Endodermal cell (in vitro differentiated cells): ENCODE data around the gene TSPAN18. TPM values are rescaled to one million over a fixed set of nuclear protein-coding genes. Genes with fewer than 3 reads are reported as not detected.
A peak's percentile ranks its signal among the peaks of the same experiment; 100 is the strongest.

Experiments
- DNase-seq: peaks from one replicate; pipeline ENCODE4 v3.0.0-alpha.2; 2017
- H3K27ac ChIP-seq: 2 replicates; pipeline ENCODE4 v1.5.1; 2013; ENCODE audit warnings: mild to moderate bottlenecking, low read depth, low read length, moderate library complexity
- H3K27me3 ChIP-seq: 2 replicates; pipeline ENCODE4 v1.6.1; 2013; ENCODE audit warnings: mild to moderate bottlenecking, low read length, moderate library complexity; ENCODE audit not compliant: insufficient read depth, control insufficient read depth, poor library complexity, severe bottlenecking
- H3K36me3 ChIP-seq: 2 replicates; pipeline ENCODE4 v1.7.0; 2013; ENCODE audit warnings: mild to moderate bottlenecking, low read length, moderate library complexity; ENCODE audit not compliant: control insufficient read depth, insufficient read depth
- H3K4me1 ChIP-seq: one replicate; pipeline ENCODE4 v1.7.0; 2013; ENCODE audit warnings: low read length; ENCODE audit not compliant: control insufficient read depth, insufficient read depth
- H3K4me3 ChIP-seq: 2 replicates; pipeline ENCODE4 v1.5.1; 2013; ENCODE audit warnings: mild to moderate bottlenecking, low read length, moderate library complexity
- H3K9ac ChIP-seq: 2 replicates; pipeline ENCODE4 v1.6.1; 2013; ENCODE audit warnings: mild to moderate bottlenecking, low read length, moderate library complexity; ENCODE audit not compliant: poor library complexity, severe bottlenecking; ENCODE audit errors: extremely low read depth
- H3K9me3 ChIP-seq: 2 replicates; pipeline ENCODE4 v1.6.1; 2013; ENCODE audit warnings: mild to moderate bottlenecking, low read length, moderate library complexity; ENCODE audit not compliant: control insufficient read depth
- H3K27ac Mint-ChIP-seq: 2 replicates; pipeline ENCODE4 v1.8.0; 2020; ENCODE audit warnings: mixed read lengths
- H3K27me3 Mint-ChIP-seq: 2 replicates; pipeline ENCODE4 v1.8.0; 2021; ENCODE audit warnings: mild to moderate bottlenecking, mixed read lengths; ENCODE audit not compliant: insufficient read depth
- H3K36me3 Mint-ChIP-seq: 2 replicates; pipeline ENCODE4 v1.8.0; 2020; ENCODE audit warnings: low read depth, mixed read lengths
- H3K4me1 Mint-ChIP-seq: 2 replicates; pipeline ENCODE4 v1.8.0; 2020; ENCODE audit warnings: mixed read lengths
- H3K4me3 Mint-ChIP-seq: 2 replicates; pipeline ENCODE4 v1.8.0; 2020; ENCODE audit warnings: mild to moderate bottlenecking, moderate library complexity, mixed read lengths
- H3K9me3 Mint-ChIP-seq: 2 replicates; pipeline ENCODE4 v1.8.0; 2020; ENCODE audit warnings: mild to moderate bottlenecking, mixed read lengths
- CTCF ChIP-seq: fragments of 200-600 bp; sonication (generic); conservative IDR thresholded peaks from 2 replicates; pipeline ENCODE4 v1.5.0; 2021; ENCODE audit warnings: antibody characterized with exemption, mild to moderate bottlenecking
- WGBS, 2 experiments: methylation state at CpG; one replicate each; pipeline versions ENCODE4 v1.1.5 to v1.1.7; 2013; ENCODE audit warnings: missing lambda C conversion rate in 2 of 2, mixed read lengths in 1 of 2; ENCODE audit not compliant: insufficient coverage in 1 of 2, insufficient read length in 1 of 2; 5-methylcytosine and 5-hydroxymethylcytosine counted together
- total RNA-seq, 2 donors: library from RNA; stranded (reverse); fragmentation: NEBNext Ultra II Directional in 1 of 2; extraction: Animal tissue kit (Norgen Biotek cat#: 25700) in 1 of 2; gene quantifications; 2 replicates in 1 of 2; 3 replicates in 1 of 2; pipeline ENCODE4 v1.2.1, GENCODE V29; 2021

Gene TSPAN18
- total RNA-seq, 2 donors from 2014 or later, result 28.0 to 28.7 TPM

- H3K4me1 ChIP-seq, result peaks cover 8% of the 10 kb centered on the region
- H3K27me3 ChIP-seq, result no peaks in the 10 kb centered on the region
- WGBS, 2 experiments, result 64 to 87% methylated on average over 5 to 10 of the region's 10 CpGs
- Mint-ChIP-seq H3K27me3 (no peaks in the 10 kb centered on the region), H3K27ac (peak overlapping the region; percentile 82), H3K36me3 (no peaks in the 10 kb centered on the region), H3K4me3 (no peak overlapping the region), H3K4me1 (peaks cover 47% of the 10 kb centered on the region), H3K9me3 (no peaks in the 10 kb centered on the region)
- no peaks in the 10 kb centered on the region for H3K9me3 ChIP-seq
- DNase-seq, result no peak
- H3K4me3 ChIP-seq, result no peak overlapping the region
- no peaks in the 10 kb centered on the region for H3K36me3 ChIP-seq
- no peak overlapping the region for H3K9ac ChIP-seq
- no peak for TF ChIP-seq CTCF
- peak overlapping the region; percentile 89 for H3K27ac ChIP-seq
Measured at GRCh38 chr11:44799012-44799411, 72.2 kb downstream of the TSPAN18 start.

- Histone ChIP-seq H3K9me3 (no peaks in the 10 kb centered on the region), H3K4me1 (peaks cover 8% of the 10 kb centered on the region), H3K27me3 (no peaks in the 10 kb centered on the region), H3K36me3 (no peaks in the 10 kb centered on the region), H3K9ac (no peak overlapping the region), H3K27ac (peak overlapping the region; percentile 27), H3K4me3 (no peak overlapping the region)
- H3K27ac Mint-ChIP-seq, result no peak overlapping the region
- no peaks in the 10 kb centered on the region for H3K9me3 Mint-ChIP-seq
- no peaks in the 10 kb centered on the region for H3K36me3 Mint-ChIP-seq
- no peaks in the 10 kb centered on the region for H3K27me3 Mint-ChIP-seq
- peaks cover 61% of the 10 kb centered on the region for H3K4me1 Mint-ChIP-seq
- H3K4me3 Mint-ChIP-seq, result no peak overlapping the region
- TF ChIP-seq CTCF, result no peak
- no peak for DNase-seq
Measured at GRCh38 chr11:44802347-44802746, 75.6 kb downstream of the TSPAN18 start.

- no peaks in the 10 kb centered on the region for H3K9me3 Mint-ChIP-seq
- H3K36me3 Mint-ChIP-seq, result no peaks in the 10 kb centered on the region
- 81 to 94% methylated on average over 2 to 3 of the region's 3 CpGs for WGBS, 2 experiments
- no peak overlapping the region for H3K27ac ChIP-seq
- TF ChIP-seq CTCF, result no peak
- H3K4me1 ChIP-seq, result peaks cover 8% of the 10 kb centered on the region
- peaks cover 58% of the 10 kb centered on the region for H3K4me1 Mint-ChIP-seq
- H3K9me3 ChIP-seq, result no peaks in the 10 kb centered on the region
- no peak overlapping the region for H3K27ac Mint-ChIP-seq
- no peak overlapping the region for H3K4me3 Mint-ChIP-seq
- no peaks in the 10 kb centered on the region for H3K27me3 ChIP-seq
- H3K4me3 ChIP-seq, result no peak overlapping the region
- H3K36me3 ChIP-seq, result no peaks in the 10 kb centered on the region
- DNase-seq, result no peak
- no peaks in the 10 kb centered on the region for H3K27me3 Mint-ChIP-seq
- H3K9ac ChIP-seq, result no peak overlapping the region
Measured at GRCh38 chr11:44803009-44803408, 76.2 kb downstream of the TSPAN18 start.
